HCT116 (cell line): ENCODE data around the gene PLGRKT. TPM values are rescaled to one million over a fixed set of nuclear protein-coding genes. Genes with fewer than 3 reads are reported as not detected.

Experiments
- ATAC-seq: fragments of 200-7000 bp; cut with Tn5 transposase; 2 replicates; pipeline ENCODE4 v1.9.1; 2020; ENCODE audit warnings: mild to moderate bottlenecking, moderate library complexity
- BruUV-seq: library from RNA; stranded (reverse); fragments of 400-500 nt; replicated peaks from 2 replicates; lab custom pipeline; 2021; lab: Mats Ljungman, UMichigan
- CTCF ChIA-PET: fragments of 300-600 bp; sonication (Branson Sonifier 250); formaldehyde crosslinking; loops from one replicate; lab custom pipeline; 2021; ENCODE audit warnings: antibody characterized with exemption; lab: Charles Lee
- POLR2A ChIA-PET: fragments of 300-600, 350-600 bp; sonication (Branson Sonifier 250); formaldehyde crosslinking; loops from one replicate; lab custom pipeline; 2021; ENCODE audit warnings: antibody characterized with exemption; lab: Charles Lee
- RAD21 ChIA-PET, 2 experiments: fragments of 300-600 bp; sonication (Branson Sonifier 250); formaldehyde crosslinking; loops; one replicate each; lab custom pipeline; 2023; ENCODE audit warnings: low total read pairs in 2 of 2; ENCODE audit not compliant: uncharacterized antibody in 2 of 2, unreplicated experiment in 2 of 2, low non-redundant PET in 1 of 2; lab: Charles Lee
- DNase-seq: peaks from one replicate; pipeline ENCODE4 v3.0.0-alpha.2; 2010; ENCODE audit warnings: low read depth, low spot score
- H2AFZ ChIP-seq: fragments of 200-600 bp; shearing (Covaris generic), sonication (generic); 2 replicates; pipeline ENCODE4 v1.6.1; 2017; ENCODE audit warnings: low read depth, mixed run types, mixed read lengths, antibody characterized with exemption, low read length; ENCODE audit not compliant: poor library complexity, severe bottlenecking
- H3K27ac ChIP-seq: 2 replicates; pipeline ENCODE4 v1.5.1; 2012; ENCODE audit warnings: low read depth, low read length
- H3K27me3 ChIP-seq: fragments of 200-600 bp; sonication (generic); 2 replicates; pipeline ENCODE4 v1.6.1; 2016; ENCODE audit warnings: mixed run types, low read length, mixed read lengths; ENCODE audit not compliant: insufficient read depth
- H3K36me3 ChIP-seq, 2 experiments: fragments of 200-500 bp in 1 of 2; fragments of 200-600 bp in 1 of 2; sonication (Bioruptor generic) in 1 of 2; sonication (generic) in 1 of 2; 2 replicates each; pipeline versions ENCODE4 v1.5.1 to v1.6.1; 2014 to 2016; ENCODE audit warnings: low read length in 2 of 2, inconsistent platforms in 1 of 2, mixed read lengths in 1 of 2, mixed run types in 1 of 2; ENCODE audit not compliant: insufficient read depth in 2 of 2, control insufficient read depth in 1 of 2
- H3K4me1 ChIP-seq, 2 experiments: fragments of 200-600 bp in 1 of 2; sonication (generic) in 1 of 2; 2 replicates each; pipeline versions ENCODE4 v1.5.1 to v1.6.1; 2012 to 2017; ENCODE audit warnings: low read length in 2 of 2, inconsistent platforms in 1 of 2, mild to moderate bottlenecking in 1 of 2, mixed read lengths in 1 of 2, mixed run types in 1 of 2, moderate library complexity in 1 of 2; ENCODE audit not compliant: insufficient read depth in 2 of 2, control insufficient read depth in 1 of 2
- H3K4me2 ChIP-seq: fragments of 200-600 bp; sonication (generic); 2 replicates; pipeline ENCODE4 v1.6.1; 2017; ENCODE audit warnings: mixed run types, low read length, mixed read lengths
- H3K4me3 ChIP-seq, 2 experiments: fragments of 200-600 bp in 1 of 2; sonication (generic) in 1 of 2; replicated peaks in 1 of 2; 2 replicates each; pipeline ENCODE4 v1.5.1; 2011 to 2016; ENCODE audit warnings: low read length in 2 of 2, control low read depth in 1 of 2, low read depth in 1 of 2, mild to moderate bottlenecking in 1 of 2, mixed read lengths in 1 of 2, mixed run types in 1 of 2
- H3K79me2 ChIP-seq: fragments of 200-600 bp; sonication (generic); 2 replicates; pipeline ENCODE4 v1.6.1; 2017; ENCODE audit warnings: mild to moderate bottlenecking, mixed run types, low read length, moderate library complexity, mixed read lengths; ENCODE audit not compliant: insufficient read depth
- H3K9ac ChIP-seq: fragments of 200-600 bp; sonication (generic); 2 replicates; pipeline ENCODE4 v1.6.1; 2016; ENCODE audit warnings: low read length, mixed read lengths
- H3K9me2 ChIP-seq: fragments of 200-600 bp; sonication (generic), shearing (Covaris generic); 2 replicates; pipeline ENCODE4 v1.6.1; 2017; ENCODE audit warnings: mixed run types, mild to moderate bottlenecking, moderate library complexity; ENCODE audit not compliant: insufficient read depth
- H3K9me3 ChIP-seq, 2 experiments: fragments of 200-500 bp in 1 of 2; fragments of 200-600 bp in 1 of 2; sonication (Bioruptor generic) in 1 of 2; sonication (generic) in 1 of 2; 2 replicates each; pipeline ENCODE4 v1.6.1; 2014 to 2017; ENCODE audit warnings: low read length in 2 of 2, mixed read lengths in 2 of 2, inconsistent platforms in 1 of 2, low read depth in 1 of 2, mild to moderate bottlenecking in 1 of 2, mixed run types in 1 of 2, moderate library complexity in 1 of 2; ENCODE audit not compliant: control insufficient read depth in 1 of 2, insufficient read depth in 1 of 2
- H4K20me1 ChIP-seq: fragments of 200-600 bp; sonication (generic), shearing (Covaris generic); 2 replicates; pipeline ENCODE4 v1.6.1; 2017; ENCODE audit warnings: mixed run types, mild to moderate bottlenecking, moderate library complexity; ENCODE audit not compliant: insufficient read depth
- CBX3 ChIP-seq: IDR thresholded peaks from 2 replicates; pipeline ENCODE4 v1.6.1; 2012; ENCODE audit warnings: low read depth
- CEBPB ChIP-seq: IDR thresholded peaks from 2 replicates; pipeline ENCODE4 v1.6.1; 2012; ENCODE audit warnings: low read depth
- EGR1 ChIP-seq: IDR thresholded peaks from 2 replicates; pipeline ENCODE4 v1.6.1; 2012; ENCODE audit warnings: low read depth
- ELF1 ChIP-seq: IDR thresholded peaks from 2 replicates; pipeline ENCODE4 v1.6.1; 2012; ENCODE audit warnings: low read depth, borderline replicate concordance
- EZH2 ChIP-seq: fragments of 200-600 bp; sonication (generic); IDR thresholded peaks from 2 replicates; pipeline ENCODE4 v1.6.1; 2017; ENCODE audit warnings: antibody characterized with exemption, mixed run types
- EZH2phosphoT487 ChIP-seq: fragments of 200-600 bp; IDR thresholded peaks from 2 replicates; pipeline ENCODE4 v1.6.1; 2018; ENCODE audit warnings: antibody characterized with exemption, borderline replicate concordance
- FOSL1 ChIP-seq: IDR thresholded peaks from 2 replicates; pipeline ENCODE4 v1.6.1; 2012; ENCODE audit warnings: low read depth
- POLR2A ChIP-seq: IDR thresholded peaks from 2 replicates; pipeline ENCODE4 v1.7.0; 2011; ENCODE audit warnings: borderline replicate concordance; ENCODE audit not compliant: insufficient read depth, insufficient read length; ENCODE audit errors: extremely low read depth
- RAD21 ChIP-seq: IDR thresholded peaks from 2 replicates; pipeline ENCODE4 v1.6.1; 2012; ENCODE audit warnings: low read depth, mild to moderate bottlenecking
- SIN3A ChIP-seq: IDR thresholded peaks from 2 replicates; pipeline ENCODE4 v1.6.1; 2012; ENCODE audit warnings: low read depth
- SP1 ChIP-seq: IDR thresholded peaks from 2 replicates; pipeline ENCODE4 v1.6.1; 2012; ENCODE audit warnings: low read depth
- SRF ChIP-seq: IDR thresholded peaks from 2 replicates; pipeline ENCODE4 v1.6.1; 2012; ENCODE audit warnings: low read depth
- YY1 ChIP-seq: IDR thresholded peaks from 2 replicates; pipeline ENCODE4 v1.6.1; 2011; ENCODE audit warnings: low read length, low read depth, moderate library complexity, mild to moderate bottlenecking; ENCODE audit not compliant: insufficient replicate concordance; ENCODE audit errors: extremely low read depth
- ZFX ChIP-seq: fragments of 450-650 bp; IDR thresholded peaks from 2 replicates; pipeline ENCODE4 v1.6.1; 2017
- ZNF274 ChIP-seq: fragments of 200-500 bp; sonication (Bioruptor generic); IDR thresholded peaks from 2 replicates; pipeline ENCODE4 v1.6.1; 2014; ENCODE audit warnings: mild to moderate bottlenecking, low read depth, low read length, inconsistent platforms
- intact Hi-C: fragments of 100-400 bp; cut with micrococcal nuclease; formaldehyde crosslinking; loops from 2 replicates; pipeline ENCODE4 v1.10.0; 2022
- total RNA-seq: library from RNA; stranded (reverse); gene quantifications from one replicate; pipeline ENCODE4 v1.2.1, GENCODE V29; 2021; ENCODE audit not compliant: unreplicated experiment
- TF ChIP-seq, protein P1 (sequence below), 3 experiments: fragments of 200-600 bp in 1 of 3; sonication (generic) in 1 of 3; IDR thresholded peaks in 2 of 3; conservative IDR thresholded peaks in 1 of 3; 2 replicates each; pipeline ENCODE4 v1.5.1; 2012 to 2017; ENCODE audit warnings: low read depth in 2 of 3, low read length in 2 of 3, antibody characterized with exemption in 1 of 3, borderline replicate concordance in 1 of 3, control low read depth in 1 of 3, mild to moderate bottlenecking in 1 of 3, mixed read lengths in 1 of 3, mixed run types in 1 of 3, moderate library complexity in 1 of 3; ENCODE audit not compliant: insufficient read depth in 1 of 3
- TF ChIP-seq, protein P2 (sequence below): IDR thresholded peaks from 2 replicates; pipeline ENCODE4 v1.6.1; 2012
- TF ChIP-seq, protein P3 (sequence below): IDR thresholded peaks from 2 replicates; pipeline ENCODE4 v1.6.1; 2012; ENCODE audit warnings: low read depth
- TF ChIP-seq, protein P4 (sequence below): IDR thresholded peaks from 2 replicates; pipeline ENCODE4 v1.6.1; 2011; ENCODE audit warnings: mild to moderate bottlenecking, low read length, moderate library complexity; ENCODE audit not compliant: insufficient replicate concordance; ENCODE audit errors: extremely low read depth
- TF ChIP-seq, protein P5 (sequence below): IDR thresholded peaks from 2 replicates; pipeline ENCODE4 v1.6.1; 2012

The PLGRKT gene
- total RNA-seq, 1 experiment from 2014 or later = 23.8 TPM

DNA sequence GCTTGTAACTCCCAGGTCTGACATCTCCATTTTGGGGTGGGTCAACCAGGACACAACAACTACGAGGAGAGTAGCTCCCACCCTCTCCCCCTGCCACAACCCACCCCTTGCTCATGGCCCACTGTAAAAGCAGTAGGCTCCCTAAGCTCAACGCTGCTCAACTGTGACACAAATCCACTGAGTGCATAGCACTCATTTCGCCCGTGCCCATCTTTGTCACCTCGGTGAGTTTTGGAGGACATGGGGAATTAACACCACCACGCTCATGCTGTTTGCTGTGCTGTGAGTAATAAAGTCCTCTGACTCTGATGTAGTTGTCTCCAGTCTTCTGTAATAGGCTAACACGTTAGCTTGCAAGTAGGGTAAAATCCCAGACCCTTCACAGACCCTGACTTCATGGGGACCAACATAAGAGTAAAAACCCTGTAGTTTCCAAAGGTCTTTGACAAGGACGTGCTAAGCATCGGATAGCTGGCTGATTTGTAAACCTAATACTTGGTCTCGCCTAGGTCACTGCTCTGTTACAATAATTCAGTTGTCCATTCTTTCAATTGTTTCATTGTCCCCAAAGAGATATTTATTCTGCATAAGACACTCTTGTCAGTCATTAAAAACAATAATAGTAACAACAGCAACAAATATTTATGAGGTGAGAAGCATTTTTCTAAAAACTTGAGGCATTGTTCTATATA, 7.7 kb downstream of the PLGRKT start:
- H3K4me3 ChIP-seq = no peak overlapping the region
- H2AFZ ChIP-seq = no peak overlapping the region
- ChIA-PET POLR2A (no interaction called here), RAD21 (interaction anchor here in 1 of 2 experiments (0.6 kb wide), 1 partner anchor 12 kb away, joined by 3 read pairs; no protein-coding TSS in a partner anchor), CTCF (no interaction called here)
- DNase-seq (no peak), ATAC-seq (no peak)
- no peaks in the 10 kb centered on the region for H3K9me2 ChIP-seq
- TF ChIP-seq, protein P1, sequence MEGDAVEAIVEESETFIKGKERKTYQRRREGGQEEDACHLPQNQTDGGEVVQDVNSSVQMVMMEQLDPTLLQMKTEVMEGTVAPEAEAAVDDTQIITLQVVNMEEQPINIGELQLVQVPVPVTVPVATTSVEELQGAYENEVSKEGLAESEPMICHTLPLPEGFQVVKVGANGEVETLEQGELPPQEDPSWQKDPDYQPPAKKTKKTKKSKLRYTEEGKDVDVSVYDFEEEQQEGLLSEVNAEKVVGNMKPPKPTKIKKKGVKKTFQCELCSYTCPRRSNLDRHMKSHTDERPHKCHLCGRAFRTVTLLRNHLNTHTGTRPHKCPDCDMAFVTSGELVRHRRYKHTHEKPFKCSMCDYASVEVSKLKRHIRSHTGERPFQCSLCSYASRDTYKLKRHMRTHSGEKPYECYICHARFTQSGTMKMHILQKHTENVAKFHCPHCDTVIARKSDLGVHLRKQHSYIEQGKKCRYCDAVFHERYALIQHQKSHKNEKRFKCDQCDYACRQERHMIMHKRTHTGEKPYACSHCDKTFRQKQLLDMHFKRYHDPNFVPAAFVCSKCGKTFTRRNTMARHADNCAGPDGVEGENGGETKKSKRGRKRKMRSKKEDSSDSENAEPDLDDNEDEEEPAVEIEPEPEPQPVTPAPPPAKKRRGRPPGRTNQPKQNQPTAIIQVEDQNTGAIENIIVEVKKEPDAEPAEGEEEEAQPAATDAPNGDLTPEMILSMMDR (IDR thresholded peaks at IDR 0.05 in 2 of 3, conservative IDR thresholded peaks at IDR 0.05 in 1 of 3; ENCODE audit: borderline replicate concordance in 1 of 3, insufficient read depth in 1 of 3, low read depth in 2 of 3, low read length in 2 of 3) = no peak
- TF ChIP-seq POLR2A (no peak), SRF (no peak), SIN3A (no peak), EZH2phosphoT487 (no peak), EGR1 (no peak), RAD21 (no peak), EZH2 (no peak), CEBPB (no peak), YY1 (no peak), ZNF274 (no peak), ELF1 (no peak), ZFX (no peak), FOSL1 (no peak), CBX3 (no peak), SP1 (no peak)
- TF ChIP-seq, protein P2, sequence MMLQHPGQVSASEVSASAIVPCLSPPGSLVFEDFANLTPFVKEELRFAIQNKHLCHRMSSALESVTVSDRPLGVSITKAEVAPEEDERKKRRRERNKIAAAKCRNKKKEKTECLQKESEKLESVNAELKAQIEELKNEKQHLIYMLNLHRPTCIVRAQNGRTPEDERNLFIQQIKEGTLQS = no peak
- TF ChIP-seq, protein P3, sequence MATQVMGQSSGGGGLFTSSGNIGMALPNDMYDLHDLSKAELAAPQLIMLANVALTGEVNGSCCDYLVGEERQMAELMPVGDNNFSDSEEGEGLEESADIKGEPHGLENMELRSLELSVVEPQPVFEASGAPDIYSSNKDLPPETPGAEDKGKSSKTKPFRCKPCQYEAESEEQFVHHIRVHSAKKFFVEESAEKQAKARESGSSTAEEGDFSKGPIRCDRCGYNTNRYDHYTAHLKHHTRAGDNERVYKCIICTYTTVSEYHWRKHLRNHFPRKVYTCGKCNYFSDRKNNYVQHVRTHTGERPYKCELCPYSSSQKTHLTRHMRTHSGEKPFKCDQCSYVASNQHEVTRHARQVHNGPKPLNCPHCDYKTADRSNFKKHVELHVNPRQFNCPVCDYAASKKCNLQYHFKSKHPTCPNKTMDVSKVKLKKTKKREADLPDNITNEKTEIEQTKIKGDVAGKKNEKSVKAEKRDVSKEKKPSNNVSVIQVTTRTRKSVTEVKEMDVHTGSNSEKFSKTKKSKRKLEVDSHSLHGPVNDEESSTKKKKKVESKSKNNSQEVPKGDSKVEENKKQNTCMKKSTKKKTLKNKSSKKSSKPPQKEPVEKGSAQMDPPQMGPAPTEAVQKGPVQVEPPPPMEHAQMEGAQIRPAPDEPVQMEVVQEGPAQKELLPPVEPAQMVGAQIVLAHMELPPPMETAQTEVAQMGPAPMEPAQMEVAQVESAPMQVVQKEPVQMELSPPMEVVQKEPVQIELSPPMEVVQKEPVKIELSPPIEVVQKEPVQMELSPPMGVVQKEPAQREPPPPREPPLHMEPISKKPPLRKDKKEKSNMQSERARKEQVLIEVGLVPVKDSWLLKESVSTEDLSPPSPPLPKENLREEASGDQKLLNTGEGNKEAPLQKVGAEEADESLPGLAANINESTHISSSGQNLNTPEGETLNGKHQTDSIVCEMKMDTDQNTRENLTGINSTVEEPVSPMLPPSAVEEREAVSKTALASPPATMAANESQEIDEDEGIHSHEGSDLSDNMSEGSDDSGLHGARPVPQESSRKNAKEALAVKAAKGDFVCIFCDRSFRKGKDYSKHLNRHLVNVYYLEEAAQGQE = no peak
- TF ChIP-seq, protein P4, sequence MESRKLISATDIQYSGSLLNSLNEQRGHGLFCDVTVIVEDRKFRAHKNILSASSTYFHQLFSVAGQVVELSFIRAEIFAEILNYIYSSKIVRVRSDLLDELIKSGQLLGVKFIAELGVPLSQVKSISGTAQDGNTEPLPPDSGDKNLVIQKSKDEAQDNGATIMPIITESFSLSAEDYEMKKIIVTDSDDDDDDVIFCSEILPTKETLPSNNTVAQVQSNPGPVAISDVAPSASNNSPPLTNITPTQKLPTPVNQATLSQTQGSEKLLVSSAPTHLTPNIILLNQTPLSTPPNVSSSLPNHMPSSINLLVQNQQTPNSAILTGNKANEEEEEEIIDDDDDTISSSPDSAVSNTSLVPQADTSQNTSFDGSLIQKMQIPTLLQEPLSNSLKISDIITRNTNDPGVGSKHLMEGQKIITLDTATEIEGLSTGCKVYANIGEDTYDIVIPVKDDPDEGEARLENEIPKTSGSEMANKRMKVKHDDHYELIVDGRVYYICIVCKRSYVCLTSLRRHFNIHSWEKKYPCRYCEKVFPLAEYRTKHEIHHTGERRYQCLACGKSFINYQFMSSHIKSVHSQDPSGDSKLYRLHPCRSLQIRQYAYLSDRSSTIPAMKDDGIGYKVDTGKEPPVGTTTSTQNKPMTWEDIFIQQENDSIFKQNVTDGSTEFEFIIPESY = no peak
- TF ChIP-seq, protein P5, sequence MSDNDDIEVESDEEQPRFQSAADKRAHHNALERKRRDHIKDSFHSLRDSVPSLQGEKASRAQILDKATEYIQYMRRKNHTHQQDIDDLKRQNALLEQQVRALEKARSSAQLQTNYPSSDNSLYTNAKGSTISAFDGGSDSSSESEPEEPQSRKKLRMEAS = no peak
- intact Hi-C loops = loop anchor here (5.0 to 10.0 kb wide), 2 partner anchors 668 to 1045 kb away; no protein-coding TSS in a partner anchor
- H4K20me1 ChIP-seq = no peaks in the 10 kb centered on the region
- H3K9ac ChIP-seq = no peak overlapping the region
- H3K27me3 ChIP-seq = no peaks in the 10 kb centered on the region
- no peaks in the 10 kb centered on the region for H3K9me3 ChIP-seq
- H3K4me1 ChIP-seq = no peaks in the 10 kb centered on the region
- no peaks in the 10 kb centered on the region for H3K79me2 ChIP-seq
- no peaks in the 10 kb centered on the region for H3K36me3 ChIP-seq
- H3K27ac ChIP-seq = no peak overlapping the region
- no TSS peak for BruUV-seq
- no peak overlapping the region for H3K4me2 ChIP-seq
